NCI-H2227 (cell line): ENCODE results near the gene SERPINB1.

ENCODE experiments used
- DNase-seq: peaks from one replicate; lab custom pipeline; 2025; ENCODE audit not compliant: unreplicated experiment; lab: John Stamatoyannopoulos, UW

Gene SERPINB1

DNA sequence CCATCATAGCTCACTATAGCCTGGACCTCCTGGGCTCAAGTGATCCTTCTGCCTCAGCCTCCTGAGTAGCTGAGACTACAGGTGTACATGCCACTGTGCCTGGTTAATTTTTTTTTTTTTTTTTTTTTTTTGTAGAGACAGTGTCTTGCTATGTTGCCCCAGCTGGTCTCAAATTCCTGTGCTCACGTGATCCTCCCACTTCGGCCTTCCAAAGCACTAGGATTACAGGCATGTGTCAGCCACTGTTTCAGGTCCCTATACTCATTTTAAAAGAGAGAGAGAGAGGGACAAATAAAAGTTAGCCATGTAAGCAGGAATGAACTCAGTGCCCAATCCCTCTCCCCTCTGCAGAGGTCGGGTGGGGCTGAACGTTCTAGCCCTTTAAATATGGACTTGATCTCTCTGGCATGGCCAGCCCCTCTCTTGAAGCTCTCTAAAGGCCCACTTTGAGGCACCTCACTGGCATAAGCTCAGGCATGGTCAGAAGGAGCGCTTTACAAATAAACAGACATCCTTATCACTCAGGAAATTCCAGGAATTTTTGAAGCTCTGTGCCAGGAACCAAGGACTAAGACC lies 9.0 kb upstream of the SERPINB1 start:
- no peak for DNase-seq

DNA sequence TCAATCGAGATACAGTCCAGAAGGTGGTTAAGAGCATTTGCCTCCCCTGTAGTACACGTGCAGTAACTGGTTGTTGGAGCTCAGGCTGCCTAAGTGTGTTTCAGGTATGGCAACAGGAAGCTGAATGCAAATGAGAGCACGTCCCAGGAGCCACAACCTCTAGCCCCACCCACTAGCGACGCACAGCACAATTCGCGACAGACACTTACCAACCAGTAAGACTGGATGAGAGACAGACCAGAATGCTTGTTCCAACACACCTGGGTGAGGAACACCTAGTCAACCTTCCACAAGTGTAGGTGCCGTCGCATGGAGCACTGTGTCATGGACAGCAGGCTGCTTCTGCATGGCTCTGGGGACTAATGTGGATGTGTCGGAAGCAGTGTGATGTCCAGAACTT lies 7.2 kb upstream of the SERPINB1 start:
- DNase-seq, result no peak

DNA sequence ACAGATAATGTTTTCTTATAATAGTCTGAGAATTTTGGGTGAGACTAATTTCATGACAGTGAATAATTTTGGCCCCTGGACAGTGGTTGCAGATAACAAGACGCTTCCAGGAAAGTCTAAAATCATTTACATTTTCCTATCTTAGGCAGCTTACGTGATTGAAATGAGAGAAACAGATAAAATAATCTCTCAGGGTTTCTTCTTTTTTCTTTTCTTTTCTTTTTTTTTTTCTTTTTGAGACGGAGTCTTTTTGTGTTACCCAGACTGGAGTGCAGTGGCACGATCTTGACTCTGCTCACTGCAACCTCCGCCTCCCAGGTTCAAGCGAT lies 4.2 kb upstream of the SERPINB1 start:
- DNase-seq, result no peak

DNA sequence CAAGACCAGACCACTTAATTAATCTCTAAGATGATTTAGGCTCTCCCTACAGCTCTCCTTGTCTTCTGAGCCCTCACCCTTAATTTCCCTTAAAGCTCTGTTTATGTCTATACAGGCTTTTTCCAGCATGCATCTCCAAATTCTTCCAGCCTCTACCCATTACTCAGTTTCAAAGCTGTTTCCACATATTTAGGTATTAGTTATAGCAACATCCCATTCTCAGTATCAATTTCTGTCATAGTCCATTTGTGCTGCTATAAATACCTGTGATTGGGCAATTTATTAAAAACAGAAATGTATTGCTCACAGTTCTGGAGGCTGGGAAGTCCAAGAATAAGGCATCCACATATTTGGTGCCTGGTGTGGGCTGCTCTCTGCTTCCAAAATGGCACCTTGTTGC lies 2.3 kb upstream of the SERPINB1 start:
- no peak for DNase-seq

DNA sequence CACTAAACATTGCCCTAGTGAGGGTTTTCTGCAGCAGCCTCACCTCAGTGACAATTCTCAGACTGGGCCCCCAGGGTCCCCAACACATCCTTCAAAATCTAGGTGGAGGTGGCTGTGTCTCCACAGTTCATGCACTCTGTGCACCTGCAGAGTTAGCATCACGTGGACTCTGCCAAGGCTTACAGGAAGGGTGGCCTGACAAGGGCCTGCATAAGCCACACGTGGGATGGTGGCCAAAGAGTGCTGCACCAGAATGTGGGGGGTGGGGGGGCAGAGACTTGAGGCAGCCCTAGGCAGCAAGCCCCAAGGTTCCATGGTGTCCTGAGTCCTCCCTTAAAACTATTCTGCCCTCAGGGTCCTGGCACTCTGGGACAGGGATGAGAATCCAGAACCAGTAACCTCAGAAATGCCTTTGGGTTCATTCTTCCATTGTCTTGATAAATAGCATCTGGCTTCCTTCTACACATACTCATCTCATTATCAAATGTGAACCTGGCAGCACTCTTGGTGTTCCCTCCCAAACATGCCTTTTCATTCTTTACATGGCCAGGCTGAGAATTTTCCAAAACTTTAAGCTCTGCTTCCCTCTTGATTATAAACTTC lies 1.6 kb upstream of the SERPINB1 start:
- DNase-seq, result no peak

DNA sequence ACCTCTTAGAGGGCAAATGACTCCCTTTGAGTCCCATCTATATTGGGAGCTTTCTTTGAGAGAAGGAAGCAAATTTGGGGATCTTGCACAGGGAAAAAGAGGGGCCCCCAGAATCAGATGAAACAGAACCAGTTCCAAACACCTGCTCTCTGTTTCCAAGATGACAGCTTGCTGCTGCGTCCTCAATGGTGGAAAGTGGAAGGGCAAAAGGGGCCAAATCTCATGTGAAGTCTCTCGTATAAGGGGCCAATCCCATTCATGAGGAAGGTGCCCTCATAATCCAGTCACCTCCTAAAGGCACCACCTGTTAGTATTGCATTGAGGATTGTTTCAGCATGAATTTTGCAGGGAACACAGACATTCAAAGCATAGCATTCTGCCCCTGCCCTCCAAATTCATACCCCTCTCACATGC lies 483 bp upstream of the SERPINB1 start:
- no peak for DNase-seq

DNA sequence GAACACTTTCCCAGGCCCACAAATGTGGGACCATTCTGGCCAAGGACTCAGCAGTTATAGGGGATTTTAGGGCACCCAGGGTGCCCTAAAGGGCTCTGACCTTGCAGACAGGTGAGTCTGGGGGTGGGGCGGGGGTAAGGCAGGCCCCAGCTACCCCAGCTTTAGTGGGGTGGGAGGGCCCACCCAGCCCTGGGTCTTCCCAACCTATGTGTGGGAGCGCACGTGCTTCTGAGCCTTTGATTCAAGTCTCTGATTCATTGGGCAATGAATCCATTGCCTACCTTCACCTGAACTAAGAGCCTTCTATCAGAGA lies 958 bp downstream of the SERPINB1 start:
- DNase-seq, result no peak

DNA sequence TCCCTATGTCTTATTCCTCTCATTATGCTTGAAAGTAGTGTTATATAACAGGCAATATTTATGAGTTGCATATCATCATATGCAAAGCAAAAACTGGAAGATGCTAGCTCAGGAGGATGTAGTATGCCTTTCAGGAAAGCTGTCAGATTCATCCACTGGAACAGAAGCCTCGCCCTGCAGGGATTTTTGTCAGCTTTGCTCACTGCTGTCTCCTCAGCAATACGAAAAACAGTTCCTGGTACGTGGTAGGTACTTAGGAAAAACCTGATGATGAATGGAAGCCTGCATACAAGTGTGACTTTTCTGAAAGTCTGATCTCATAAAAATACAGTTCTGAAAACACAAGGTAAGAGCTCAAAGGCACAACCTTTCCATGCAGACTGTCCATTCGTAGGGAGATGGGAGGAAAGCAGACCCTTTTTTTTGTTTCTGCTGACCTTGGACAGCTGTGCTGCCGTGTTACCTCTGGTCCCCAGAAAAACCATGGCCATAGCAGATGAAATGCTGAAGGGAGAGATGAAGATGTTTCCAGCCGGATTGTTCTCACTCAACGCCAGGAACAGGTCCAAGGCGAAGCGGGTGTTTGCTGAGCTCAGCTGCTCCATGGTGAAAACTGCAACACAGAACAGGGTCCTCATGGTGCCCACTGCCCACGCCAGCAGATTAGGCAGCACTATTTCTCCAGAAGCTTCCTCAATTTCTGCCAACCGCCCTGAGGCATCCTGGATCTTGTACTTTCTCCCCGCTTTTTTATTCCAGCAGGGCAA lies 1.5 kb downstream of the SERPINB1 start:
- DNase-seq, result no peak

DNA sequence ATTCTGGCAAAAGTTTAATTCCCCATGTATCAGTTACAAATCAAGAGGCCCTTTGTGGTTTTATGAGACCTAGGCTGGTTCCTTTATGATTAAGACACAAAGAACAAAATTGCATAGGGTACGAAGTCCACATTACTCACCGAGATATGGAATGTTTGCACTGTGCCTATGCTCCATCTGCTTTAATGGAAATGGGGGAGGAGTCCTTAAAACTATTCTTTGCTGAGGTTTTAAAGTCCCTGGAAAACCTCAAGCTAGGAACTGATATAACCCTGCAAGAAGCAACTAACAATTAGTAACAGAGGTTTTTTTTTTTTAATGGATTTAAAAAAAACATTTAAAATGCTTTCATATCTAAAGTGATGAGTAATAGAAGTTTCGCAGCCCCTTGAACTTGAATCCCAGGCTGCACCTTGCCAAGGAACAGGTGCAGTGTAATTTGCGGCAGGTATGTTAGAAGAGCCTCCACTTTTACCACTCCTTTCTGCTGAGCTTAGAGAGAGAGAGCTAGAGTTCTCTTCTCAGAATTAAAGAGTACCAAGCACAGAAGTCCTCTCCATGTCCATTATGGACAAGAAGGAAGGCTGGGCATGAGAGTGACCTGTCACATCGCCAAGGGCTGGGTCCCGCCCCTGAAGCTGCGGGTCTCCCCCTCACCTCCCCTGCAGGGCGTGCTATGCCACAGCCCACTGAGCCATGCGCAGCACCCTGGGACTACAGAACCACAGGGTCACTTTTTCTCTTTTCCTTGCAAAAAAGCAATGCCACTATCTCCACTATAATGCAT lies 2.3 kb downstream of the SERPINB1 start:
- DNase-seq, result peak; percentile 12

DNA sequence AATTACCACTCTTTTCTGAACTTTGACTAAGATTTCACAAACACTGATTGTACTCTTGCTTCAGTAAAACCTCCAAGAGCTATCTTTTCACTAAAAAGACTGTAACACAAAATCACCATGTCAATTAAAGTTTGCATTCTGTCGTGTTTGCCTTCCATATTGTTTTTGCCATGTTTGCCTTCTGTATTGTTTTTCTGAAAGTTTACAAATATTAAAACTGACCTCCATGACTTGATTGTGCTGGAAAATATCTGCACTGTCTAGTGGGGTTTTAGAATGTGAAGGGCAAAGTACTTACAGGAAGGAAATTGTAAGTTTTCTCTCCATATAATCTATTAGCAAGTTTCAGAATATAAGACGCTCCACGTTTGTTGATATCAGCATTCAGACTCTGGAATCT lies 3.4 kb downstream of the SERPINB1 start:
- no peak for DNase-seq

DNA sequence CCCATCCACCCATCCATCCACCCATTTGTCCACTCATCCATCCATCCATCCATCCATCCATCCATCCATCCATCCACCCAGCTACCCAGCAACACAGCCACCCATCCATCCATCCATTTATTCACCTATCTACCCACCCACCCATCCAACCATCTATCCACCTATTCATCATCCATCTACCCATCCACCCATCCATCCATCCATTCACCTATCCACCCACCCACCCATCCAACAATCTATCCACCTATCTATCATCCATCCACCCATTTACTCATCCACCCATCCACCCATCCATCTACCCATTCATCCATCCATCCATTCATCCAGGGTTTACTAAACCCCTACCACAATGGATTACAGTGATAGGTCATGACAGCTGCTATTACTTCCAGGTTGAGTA lies 7.4 kb downstream of the SERPINB1 start:
- DNase-seq, result no peak

DNA sequence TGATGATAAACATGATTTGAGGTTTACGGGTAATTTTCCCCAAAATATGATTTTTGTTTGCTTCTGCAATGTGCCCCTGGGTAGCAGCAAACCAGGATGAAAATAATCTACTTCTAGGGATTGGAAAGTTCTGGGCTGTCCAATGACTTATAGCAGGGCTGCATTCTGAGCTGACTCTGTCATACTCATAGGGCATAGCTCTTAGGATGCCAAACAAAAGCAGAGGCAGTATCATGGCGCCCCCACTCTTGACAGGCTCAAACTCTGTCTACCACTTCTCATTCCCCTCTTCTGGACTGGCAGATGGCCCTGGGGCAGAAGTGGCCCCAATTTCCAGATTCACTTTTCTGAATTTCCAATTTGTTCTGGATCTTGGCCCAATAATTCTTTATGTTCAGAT lies 10.3 kb downstream of the SERPINB1 start:
- no peak for DNase-seq

DNA sequence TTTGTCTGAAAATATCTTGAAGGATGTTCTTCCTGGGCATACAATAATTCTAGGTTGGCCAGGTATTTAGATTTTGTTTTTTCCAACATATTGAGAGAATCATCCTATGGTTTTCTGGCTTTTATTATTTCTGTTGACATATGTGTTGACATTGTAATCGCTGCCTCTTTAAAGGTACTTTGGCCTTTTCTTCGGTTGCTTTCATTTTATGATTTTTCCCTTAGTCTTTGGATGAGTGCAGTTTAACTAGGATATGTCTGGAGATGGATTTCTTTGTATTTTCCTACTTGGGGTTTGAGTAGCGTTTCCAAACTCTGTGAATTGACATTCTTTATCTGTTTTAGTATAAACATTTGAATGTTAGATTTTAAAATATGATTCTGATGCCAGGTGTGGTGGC lies 11.5 kb downstream of the SERPINB1 start:
- no peak for DNase-seq

DNA sequence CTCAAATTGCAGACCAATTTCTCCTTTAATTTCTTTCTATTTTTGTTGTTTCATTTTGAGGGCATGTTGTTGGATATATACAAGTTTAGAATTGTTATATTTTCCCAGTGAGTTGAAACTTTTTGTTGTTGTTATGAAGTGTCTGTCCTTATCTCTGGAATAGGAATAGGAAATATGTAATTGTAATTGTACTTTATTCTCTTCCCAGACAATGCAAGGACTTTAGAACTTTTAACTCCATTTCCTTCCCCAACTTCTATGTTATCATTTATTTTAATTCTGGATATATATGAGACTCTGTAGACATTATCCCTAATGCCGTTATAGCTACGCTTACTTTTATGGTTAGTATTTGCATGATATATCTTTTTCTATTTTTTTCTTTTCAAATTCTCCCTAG lies 12.4 kb downstream of the SERPINB1 start:
- DNase-seq, result no peak

DNA sequence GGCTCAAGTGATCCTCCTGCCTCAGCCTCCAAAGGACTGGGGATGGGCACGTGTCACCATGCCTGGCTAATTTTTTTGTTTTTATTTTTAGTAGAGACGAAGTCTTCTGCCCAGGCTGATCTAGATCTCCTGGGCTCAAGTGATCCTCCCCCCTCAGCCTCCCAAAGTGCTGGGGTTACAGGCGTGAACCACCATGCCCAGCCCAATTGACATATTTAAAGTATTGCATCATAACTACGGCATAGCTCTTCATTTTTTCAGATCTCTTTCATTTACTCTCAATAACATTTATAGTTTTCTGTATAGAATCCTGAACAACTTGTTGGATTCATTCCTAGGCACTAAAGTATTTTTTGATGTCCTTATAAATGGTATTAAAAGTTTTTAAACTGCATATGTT lies 13.0 kb downstream of the SERPINB1 start:
- DNase-seq, result no peak

DNA sequence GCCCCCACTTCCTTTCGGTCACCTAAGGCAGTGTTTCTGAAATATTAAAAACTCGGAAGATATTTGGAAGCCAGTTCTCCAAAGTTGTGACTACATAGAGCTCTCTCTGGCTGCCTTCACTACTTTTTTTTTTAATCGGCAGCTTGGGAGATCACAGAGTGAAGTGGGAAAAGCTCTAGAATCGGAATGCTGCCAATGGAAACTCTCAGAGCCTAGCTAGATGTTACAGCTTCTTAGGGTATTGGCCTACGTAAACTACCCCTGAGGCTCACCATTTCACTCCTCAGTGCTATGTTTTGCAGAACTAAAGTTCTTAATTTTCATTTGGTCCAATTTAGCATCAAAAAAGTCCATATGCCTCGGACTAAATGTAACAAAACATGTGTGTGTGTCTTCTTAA lies 14.5 kb downstream of the SERPINB1 start:
- no peak for DNase-seq

DNA sequence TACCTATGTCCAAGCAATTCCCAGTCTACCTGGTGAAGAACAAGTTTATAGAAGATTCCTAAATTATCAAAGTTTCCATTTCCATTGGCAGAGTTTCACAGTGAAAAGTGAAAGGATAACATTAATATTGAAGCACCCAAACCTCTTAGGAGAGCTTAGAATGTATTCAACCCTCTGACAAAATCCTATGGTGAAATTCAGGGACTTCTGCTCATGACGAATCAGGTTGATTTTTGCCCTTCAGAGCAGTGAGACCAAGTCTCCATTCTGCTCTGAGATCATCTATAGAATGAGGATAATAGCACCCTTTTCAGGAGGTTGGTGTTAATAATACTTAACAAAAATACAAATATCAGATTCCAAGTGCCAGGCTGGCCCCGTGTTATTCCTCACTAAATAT lies 15.5 kb downstream of the SERPINB1 start:
- no peak for DNase-seq

DNA sequence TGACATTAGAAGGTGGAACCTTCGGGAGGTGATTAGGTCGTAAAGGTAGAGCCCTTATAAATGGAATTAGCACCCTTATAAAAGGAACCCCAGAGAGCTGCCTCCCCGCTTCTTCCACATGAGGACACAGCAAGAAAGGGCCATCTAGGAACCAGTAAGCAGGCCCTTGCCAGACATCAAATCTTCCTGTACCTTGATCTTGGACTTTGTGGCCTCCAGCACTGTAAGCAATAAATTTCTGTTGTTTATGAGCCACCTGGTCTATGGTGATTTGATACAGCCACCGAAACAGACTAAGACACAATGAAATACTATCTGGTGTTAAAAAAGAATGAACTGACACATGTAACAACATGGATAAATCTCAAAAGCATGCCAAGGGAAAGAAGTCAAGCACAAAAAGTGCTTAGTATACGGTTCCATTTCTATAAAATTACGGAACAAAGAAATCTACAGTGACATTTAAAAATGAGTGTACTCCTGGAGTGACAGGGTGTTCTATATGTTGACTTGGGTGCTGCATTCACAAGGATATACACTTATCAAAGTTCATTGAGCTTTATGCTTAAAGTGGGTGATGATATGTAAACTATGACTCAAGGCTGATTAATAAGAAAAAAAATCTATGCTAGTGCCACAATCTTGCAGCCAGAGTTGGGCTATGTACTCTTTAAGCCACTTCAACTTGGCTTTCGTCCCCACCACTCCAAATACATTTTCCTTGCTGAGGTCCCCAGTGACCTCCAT lies 18.4 kb downstream of the SERPINB1 start:
- DNase-seq, result no peak

DNA sequence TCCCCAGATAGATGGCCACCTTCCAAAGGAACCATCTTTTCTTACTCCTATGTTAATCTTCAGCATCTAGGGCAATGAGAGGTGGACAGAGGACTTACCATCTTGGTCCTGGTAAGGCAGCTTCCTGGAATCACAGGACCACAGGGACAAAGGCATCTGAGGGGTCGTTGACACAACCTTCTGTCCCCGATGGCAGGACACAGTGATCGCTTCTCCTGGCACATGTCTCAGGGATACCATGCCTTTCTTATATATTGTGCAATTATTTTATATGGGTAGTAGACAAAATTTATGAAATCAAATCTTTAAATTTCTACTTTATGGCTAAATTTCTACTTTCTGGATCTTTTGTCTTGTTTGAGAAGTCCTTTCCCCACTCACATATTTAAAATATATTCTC lies 20.1 kb downstream of the SERPINB1 start:
- no peak for DNase-seq

DNA sequence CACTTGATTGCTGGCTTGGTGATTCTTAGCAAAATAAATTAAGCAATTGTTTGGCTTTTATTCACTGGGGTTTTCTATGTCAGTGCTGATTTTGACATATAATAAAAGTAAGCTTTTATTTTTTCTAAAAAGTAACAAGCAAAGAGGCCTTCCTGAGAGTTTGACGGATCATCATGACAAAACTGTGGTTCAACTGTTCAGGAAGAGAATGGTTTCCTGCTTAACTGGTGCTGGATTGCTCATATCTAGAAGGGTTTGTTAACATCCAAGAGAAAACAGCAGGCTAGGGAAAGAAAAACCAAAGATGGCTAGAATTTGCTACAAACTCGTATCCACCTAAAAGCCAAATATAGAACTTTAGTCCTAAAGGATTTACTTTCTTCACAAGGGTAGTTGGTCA lies 21.2 kb downstream of the SERPINB1 start:
- no peak for DNase-seq

DNA sequence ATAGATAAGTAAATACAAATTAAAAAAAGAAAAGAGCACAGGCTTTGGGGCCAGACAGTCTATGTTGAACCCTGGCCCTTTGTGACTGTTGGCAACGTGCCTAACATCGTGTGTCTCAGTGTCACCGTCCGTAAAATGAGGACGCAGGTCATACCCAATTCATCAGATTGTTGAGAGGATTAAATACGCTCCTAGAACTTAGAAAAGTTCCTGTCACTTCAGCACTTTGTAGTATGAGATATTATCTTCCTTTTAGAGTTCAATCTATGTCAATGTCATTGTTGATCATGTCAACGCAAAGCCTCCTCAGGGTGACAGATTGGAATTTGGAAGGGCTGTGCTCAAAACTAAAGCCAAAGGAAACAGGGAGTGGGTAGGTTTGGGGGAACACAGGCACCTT lies 21.7 kb downstream of the SERPINB1 start:
- no peak for DNase-seq

DNA sequence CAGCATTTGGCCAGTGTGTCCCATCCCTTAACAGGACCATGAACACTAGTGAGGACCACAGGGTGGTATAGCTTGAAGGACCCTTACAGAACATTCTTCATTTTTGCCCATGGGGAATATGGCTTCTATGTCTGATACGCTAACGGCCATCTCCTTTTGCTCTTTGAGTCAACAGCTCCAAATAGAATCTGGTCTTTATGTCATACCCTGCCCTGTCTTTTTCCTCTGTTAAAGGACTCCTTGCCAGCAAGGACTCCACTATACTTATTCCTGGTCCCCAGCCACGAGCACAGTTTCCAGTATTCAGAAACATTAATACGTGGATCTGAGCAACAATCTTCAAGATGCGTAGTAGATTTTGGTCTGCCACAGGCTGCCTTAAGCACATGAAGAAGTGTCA lies 22.5 kb downstream of the SERPINB1 start:
- no peak for DNase-seq
